PC-3 (cell line): ENCODE results near the gene IFNGR2. TPM values are rescaled to one million over a fixed set of nuclear protein-coding genes. Genes with fewer than 3 reads are reported as not detected.

ENCODE experiments used
- ATAC-seq: fragments of 200-7000 bp; cut with Tn5 transposase; 2 replicates; pipeline ENCODE4 v1.9.1; 2020; ENCODE audit warnings: mild to moderate bottlenecking, moderate library complexity
- BruUV-seq: library from RNA; stranded (reverse); fragments of 400-500 nt; replicated peaks from 2 replicates; lab custom pipeline; 2021; lab: Mats Ljungman, UMichigan
- CTCF ChIA-PET: fragments of 300-600 bp; sonication (Branson Sonifier 250); formaldehyde crosslinking; loops from one replicate; lab custom pipeline; 2022; ENCODE audit warnings: antibody characterized with exemption; lab: Charles Lee
- POLR2A ChIA-PET: fragments of 300-600 bp; sonication (Branson Sonifier 250); formaldehyde crosslinking; loops from one replicate; lab custom pipeline; 2022; ENCODE audit warnings: antibody characterized with exemption; ENCODE audit not compliant: unreplicated experiment; lab: Charles Lee
- DNase-seq: peaks from one replicate; pipeline ENCODE4 v3.0.0-alpha.2; 2015
- H2AFZ ChIP-seq: fragments of 300-600 bp; sonication (generic); 2 replicates; pipeline ENCODE4 v1.6.0; 2016; ENCODE audit warnings: antibody characterized with exemption, low read length
- H3F3A ChIP-seq: fragments of 300-600 bp; sonication (generic); one replicate; pipeline ENCODE4 v1.6.0; 2017; ENCODE audit warnings: antibody characterized with exemption, low read length, control low read depth, mild to moderate bottlenecking; ENCODE audit not compliant: unreplicated experiment
- H3K27ac ChIP-seq: fragments of 300-600 bp; sonication (generic); 2 replicates; pipeline ENCODE4 v1.5.1; 2016; ENCODE audit warnings: mild to moderate bottlenecking, low read length
- H3K27me3 ChIP-seq: fragments of 300-600 bp; sonication (generic); 2 replicates; pipeline ENCODE4 v1.6.1; 2016; ENCODE audit warnings: low read length, mixed read lengths
- H3K36me3 ChIP-seq: fragments of 300-600 bp; sonication (generic); 2 replicates; pipeline ENCODE4 v1.6.1; 2016; ENCODE audit warnings: low read depth, mixed run types, low read length, mixed read lengths
- H3K4me1 ChIP-seq: fragments of 300-600 bp; sonication (generic); 2 replicates; pipeline ENCODE4 v1.5.1; 2016; ENCODE audit warnings: low read length; ENCODE audit not compliant: insufficient read depth
- H3K4me2 ChIP-seq: fragments of 300-600 bp; sonication (generic); 2 replicates; pipeline ENCODE4 v1.6.0; 2016; ENCODE audit warnings: low read length
- H3K4me3 ChIP-seq: fragments of 300-600 bp; sonication (generic); 2 replicates; pipeline ENCODE4 v1.5.1; 2016; ENCODE audit warnings: mild to moderate bottlenecking, low read length, mixed read lengths
- H3K79me2 ChIP-seq: fragments of 300-600 bp; sonication (generic); 2 replicates; pipeline ENCODE4 v1.6.1; 2017; ENCODE audit warnings: low read length, mixed read lengths
- H3K9ac ChIP-seq: fragments of 300-600 bp; sonication (generic); 2 replicates; pipeline ENCODE4 v1.6.0; 2016; ENCODE audit warnings: mild to moderate bottlenecking, low read length
- H3K9me2 ChIP-seq: fragments of 300-600 bp; sonication (generic); replicated peaks from 2 replicates; pipeline ENCODE4 v1.6.1; 2016; ENCODE audit warnings: mixed run types, low read length, mixed read lengths
- H3K9me3 ChIP-seq: fragments of 300-600 bp; sonication (generic); 2 replicates; pipeline ENCODE4 v1.6.1; 2016; ENCODE audit warnings: low read length, mixed read lengths
- H4K20me1 ChIP-seq: fragments of 300-600 bp; sonication (generic); 2 replicates; pipeline ENCODE4 v1.6.1; 2016; ENCODE audit warnings: low read length, mixed read lengths
- CTCF ChIP-seq: fragments of 300-600 bp; sonication (generic); conservative IDR thresholded peaks from 2 replicates; pipeline ENCODE4 v1.5.1; 2017; ENCODE audit warnings: antibody characterized with exemption, low read depth, mild to moderate bottlenecking, low read length
- EZH2 ChIP-seq: fragments of 300-600 bp; sonication (generic); IDR thresholded peaks from one replicate; pipeline ENCODE4 v1.6.1; 2017; ENCODE audit warnings: antibody characterized with exemption, mild to moderate bottlenecking, low read length; ENCODE audit not compliant: unreplicated experiment
- EZH2phosphoT487 ChIP-seq: fragments of 300-600 bp; sonication (generic); IDR thresholded peaks from 2 replicates; pipeline ENCODE4 v1.6.1; 2018; ENCODE audit warnings: mild to moderate bottlenecking, antibody characterized with exemption, low read length, borderline replicate concordance
- intact Hi-C: fragments of 100-400 bp; cut with micrococcal nuclease; formaldehyde crosslinking; loops from 2 replicates; pipeline ENCODE4 v1.9.0; 2023
- total RNA-seq: library from RNA; depleted of rRNA; stranded (reverse); fragments of >200 nt; gene quantifications from 2 replicates; pipeline ENCODE4 v1.2.3, GENCODE V29; 2014

Gene IFNGR2
- total RNA-seq, 1 experiment from 2014 or later = 37.8 TPM

DNA sequence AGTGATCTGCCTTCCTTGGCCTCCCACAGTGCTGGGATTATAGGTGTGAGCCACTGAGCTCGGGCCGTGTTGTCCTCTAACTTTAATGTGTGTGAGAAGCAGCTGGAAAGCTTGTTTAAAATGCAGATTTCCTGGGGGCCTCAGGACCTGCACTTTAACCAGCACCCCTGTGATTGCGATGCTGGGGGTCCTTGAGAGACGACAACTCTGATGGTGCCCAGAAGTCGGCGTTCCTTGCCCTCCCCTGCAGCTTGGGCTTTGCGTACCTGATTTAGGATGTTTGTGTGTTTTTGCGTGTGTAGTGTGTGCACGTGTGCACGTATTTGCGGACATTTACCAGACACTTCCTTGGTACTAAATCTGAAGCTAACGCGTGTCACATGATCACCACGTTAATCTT lies 10.9 kb downstream of the IFNGR2 start:
- H3K79me2 ChIP-seq = peaks cover 66% of the 10 kb centered on the region
- H2AFZ ChIP-seq = no peak overlapping the region
- no peaks in the 10 kb centered on the region for H3K9me2 ChIP-seq
- no peak overlapping the region for H3K27ac ChIP-seq
- peaks cover 29% of the 10 kb centered on the region for H3K4me1 ChIP-seq
- intact Hi-C loops = no loop called here
- DNase-seq (no peak), ATAC-seq (no peak)
- ChIA-PET CTCF (no interaction called here), POLR2A (no interaction called here)
- H3F3A ChIP-seq = no peaks in the 10 kb centered on the region
- H3K27me3 ChIP-seq = no peaks in the 10 kb centered on the region
- H3K36me3 ChIP-seq = peaks cover 29% of the 10 kb centered on the region
- H3K9me3 ChIP-seq = no peaks in the 10 kb centered on the region
- no peaks in the 10 kb centered on the region for H4K20me1 ChIP-seq
- TF ChIP-seq EZH2 (no peak), EZH2phosphoT487 (no peak), CTCF (no peak)
- H3K4me2 ChIP-seq = no peak overlapping the region
- no peak overlapping the region for H3K9ac ChIP-seq
- no peak overlapping the region for H3K4me3 ChIP-seq
- BruUV-seq = no TSS peak

DNA sequence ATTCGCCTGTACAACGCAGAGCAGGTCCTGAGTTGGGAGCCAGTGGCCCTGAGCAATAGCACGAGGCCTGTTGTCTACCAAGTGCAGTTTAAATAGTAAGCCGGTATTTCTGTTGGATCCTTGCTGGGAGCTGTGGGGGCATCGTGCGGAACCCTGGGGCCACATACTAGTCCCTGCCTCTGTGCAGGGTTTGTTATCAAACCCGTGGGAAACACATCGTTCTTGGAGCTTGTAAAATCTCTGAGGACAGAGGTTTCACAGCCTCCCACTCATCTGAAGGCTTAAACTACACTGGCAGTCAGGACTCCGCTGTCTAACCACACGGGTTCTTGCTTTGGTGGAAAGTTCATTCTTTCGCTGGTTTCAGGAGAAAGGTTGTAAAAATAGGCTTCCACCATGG lies 11.7 kb downstream of the IFNGR2 start:
- ATAC-seq (no peak), DNase-seq (no peak)
- no peaks in the 10 kb centered on the region for H3K27me3 ChIP-seq
- no peak overlapping the region for H3K4me3 ChIP-seq
- H3K36me3 ChIP-seq = peaks cover 32% of the 10 kb centered on the region
- no peaks in the 10 kb centered on the region for H3K9me2 ChIP-seq
- H3K27ac ChIP-seq = no peak overlapping the region
- no peak for TF ChIP-seq CTCF
- TF ChIP-seq EZH2 = no peak
- TF ChIP-seq EZH2phosphoT487 = no peak
- H3F3A ChIP-seq = no peaks in the 10 kb centered on the region
- H3K4me1 ChIP-seq = peaks cover 38% of the 10 kb centered on the region
- H2AFZ ChIP-seq = no peak overlapping the region
- no TSS peak for BruUV-seq
- H3K9me3 ChIP-seq = no peaks in the 10 kb centered on the region
- intact Hi-C loops = no loop called here
- no peaks in the 10 kb centered on the region for H4K20me1 ChIP-seq
- H3K4me2 ChIP-seq = no peak overlapping the region
- ChIA-PET POLR2A (no interaction called here), CTCF (interaction anchor here (0.6 kb wide), 1 partner anchor 55 kb away, joined by 4 read pairs; no protein-coding TSS in a partner anchor)
- no peak overlapping the region for H3K9ac ChIP-seq
- H3K79me2 ChIP-seq = peaks cover 63% of the 10 kb centered on the region

GRCh38 chr21:33418691-33419090 lies 15.5 kb downstream of the IFNGR2 start:
- TF ChIP-seq EZH2 (no peak), EZH2phosphoT487 (no peak), CTCF (no peak)
- ChIA-PET POLR2A (no interaction called here), CTCF (no interaction called here)
- Histone ChIP-seq H2AFZ (no peak overlapping the region), H3K27me3 (no peaks in the 10 kb centered on the region), H3K9me3 (no peaks in the 10 kb centered on the region), H4K20me1 (no peaks in the 10 kb centered on the region), H3F3A (peaks cover 6% of the 10 kb centered on the region), H3K4me3 (no peak overlapping the region), H3K9me2 (no peaks in the 10 kb centered on the region), H3K36me3 (peaks cover 42% of the 10 kb centered on the region), H3K79me2 (peaks cover 39% of the 10 kb centered on the region), H3K4me2 (0 out of 2 replicates have a peak overlapping the region, but pooled peaks have one; percentile 1), H3K9ac (peak overlapping the region; percentile 77), H3K4me1 (peaks cover 41% of the 10 kb centered on the region), H3K27ac (peak overlapping the region; percentile 92)
- ATAC-seq = no peak
- no TSS peak for BruUV-seq
- intact Hi-C loops = loop anchor here (1.0 kb wide), 1 partner anchor 8 kb away; no protein-coding TSS in a partner anchor
- DNase-seq = no peak
